ACHN (cell line): Measurements from ENCODE around the gene ENPEP.
"Not testable (repeated sequence)": the region's sequence is repeated elsewhere in the genome, so short reads cannot be mapped to it uniquely, and the experiment has no call there.

Source experiments
- DNase-seq: peaks from one replicate; pipeline ENCODE4 v3.0.0-alpha.2; 2015
- in situ Hi-C: cut with HindIII; loops from 2 replicates; pipeline ENCODE4 v1.10.0; 2017; ENCODE audit warnings: low sequenced_read_pairs, low pct_ligation_motif_present, low pct_unique_long_range_greater_than_20kb

The ENPEP gene

GRCh38 chr4:110483516-110483915 lies 7.6 kb downstream of the ENPEP start:
- in situ Hi-C loops, result no loop called here

GRCh38 chr4:110484029-110484428 lies 8.1 kb downstream of the ENPEP start:
- in situ Hi-C loops, result no loop called here
- no peak for DNase-seq

More at GRCh38 chr4:110483516-110483915, 7.6 kb downstream of the ENPEP start:
- no peak for DNase-seq

- peak; percentile 70 for DNase-seq
- in situ Hi-C loops, result no loop called here
These were observed 8.8 kb downstream of the ENPEP start for GRCh38 chr4:110484767-110485166.

GRCh38 chr4:110485452-110485851 lies 9.5 kb downstream of the ENPEP start:
- in situ Hi-C loops, result no loop called here
- DNase-seq, result no peak

GRCh38 chr4:110486256-110486655 lies 10.3 kb downstream of the ENPEP start:
- in situ Hi-C loops, result no loop called here

GRCh38 chr4:110486850-110487249 lies 10.9 kb downstream of the ENPEP start:
- in situ Hi-C loops, DNase-seq: not testable (repeated sequence)

More at GRCh38 chr4:110486256-110486655, 10.3 kb downstream of the ENPEP start:
- DNase-seq, result no peak

GRCh38 chr4:110487873-110488272 lies 11.9 kb downstream of the ENPEP start:
- DNase-seq, result peak; percentile 13
- in situ Hi-C loops, result no loop called here

- in situ Hi-C loops, result no loop called here
These were observed 14.1 kb downstream of the ENPEP start for GRCh38 chr4:110489901-110490508.

GRCh38 chr4:110492522-110492921 lies 16.6 kb downstream of the ENPEP start:
- in situ Hi-C loops, result no loop called here
- no peak for DNase-seq

More at GRCh38 chr4:110489901-110490508, 14.1 kb downstream of the ENPEP start:
- DNase-seq, result no peak

GRCh38 chr4:110493520-110493919 lies 17.6 kb downstream of the ENPEP start:
- no peak for DNase-seq
- in situ Hi-C loops, result no loop called here

GRCh38 chr4:110498420-110498819 lies 22.5 kb downstream of the ENPEP start:
- no peak for DNase-seq

GRCh38 chr4:110499126-110499525 lies 23.2 kb downstream of the ENPEP start:
- in situ Hi-C loops, result no loop called here
- no peak for DNase-seq

More at GRCh38 chr4:110498420-110498819, 22.5 kb downstream of the ENPEP start:
- in situ Hi-C loops, result no loop called here

GRCh38 chr4:110501826-110502225 lies 25.9 kb downstream of the ENPEP start:
- no peak for DNase-seq
- in situ Hi-C loops, result no loop called here

- in situ Hi-C loops, result no loop called here
- no peak for DNase-seq
These were observed 27.5 kb downstream of the ENPEP start for GRCh38 chr4:110503270-110504083.

- no peak for DNase-seq
- in situ Hi-C loops, result no loop called here
These were observed 28.1 kb downstream of the ENPEP start for GRCh38 chr4:110504084-110504435.

- in situ Hi-C loops, result no loop called here
- DNase-seq, result no peak
These were observed 29.5 kb downstream of the ENPEP start for GRCh38 chr4:110505440-110505839.

- in situ Hi-C loops, result no loop called here
These were observed 33.1 kb downstream of the ENPEP start for GRCh38 chr4:110508827-110509710.

GRCh38 chr4:110510277-110510676 lies 34.3 kb downstream of the ENPEP start:
- in situ Hi-C loops, result no loop called here
- no peak for DNase-seq

More at GRCh38 chr4:110508827-110509710, 33.1 kb downstream of the ENPEP start:
- peak; percentile 22 for DNase-seq

GRCh38 chr4:110510955-110511544 lies 35.1 kb downstream of the ENPEP start:
- DNase-seq, result peak; percentile 66

More at GRCh38 chr4:110510955-110511544, 35.1 kb downstream of the ENPEP start:
- in situ Hi-C loops, result no loop called here
